ENCODE measurements around the gene BICDL1.

GRCh38 chr12:120119271-120119973 is 130.4 kb downstream of the BICDL1 start:
- TF ChIP-seq CTCF (IDR thresholded peaks at IDR 0.05) = no peak
- TF ChIP-seq POLR2A (IDR thresholded peaks at IDR 0.05) = no peak
